Ramos (cell line): ENCODE results near the gene MAP7D3.

Source experiments
- in situ Hi-C: fragments of 300-500 bp; cut with MboI; formaldehyde crosslinking; loops from one replicate; pipeline ENCODE4 v1.14.3; 2022; ENCODE audit warnings: low sequenced_read_pairs; ENCODE audit not compliant: unreplicated experiment

Gene MAP7D3

GRCh38 chrX:136209016-136209738 is 42.0 kb downstream of the MAP7D3 start:
- in situ Hi-C loops, result no loop called here

- in situ Hi-C loops, result no loop called here
Observed at GRCh38 chrX:136207546-136207945, 43.7 kb downstream of the MAP7D3 start.

- in situ Hi-C loops, result no loop called here
Observed at GRCh38 chrX:136206916-136207315, 44.3 kb downstream of the MAP7D3 start.

- in situ Hi-C loops, result no loop called here
Observed at GRCh38 chrX:136205882-136206380, 45.3 kb downstream of the MAP7D3 start.

- in situ Hi-C loops, result no loop called here
Observed at GRCh38 chrX:136204571-136204970, 46.6 kb downstream of the MAP7D3 start.

GRCh38 chrX:136203951-136204350 is 47.2 kb downstream of the MAP7D3 start:
- in situ Hi-C loops, result no loop called here

- in situ Hi-C loops, result no loop called here
Observed at GRCh38 chrX:136203438-136203837, 47.8 kb downstream of the MAP7D3 start.

GRCh38 chrX:136202889-136203288 is 48.3 kb downstream of the MAP7D3 start:
- in situ Hi-C loops, result no loop called here

- in situ Hi-C loops, result no loop called here
Observed at GRCh38 chrX:136201601-136202000, 49.6 kb downstream of the MAP7D3 start.

GRCh38 chrX:136200466-136200865 is 50.7 kb downstream of the MAP7D3 start:
- in situ Hi-C loops, result no loop called here

GRCh38 chrX:136199365-136199764 is 51.8 kb downstream of the MAP7D3 start:
- in situ Hi-C loops, result no loop called here

GRCh38 chrX:136198678-136199243 is 52.4 kb downstream of the MAP7D3 start:
- in situ Hi-C loops, result no loop called here

- in situ Hi-C loops, result no loop called here
Observed at GRCh38 chrX:136198010-136198409, 53.2 kb downstream of the MAP7D3 start.

GRCh38 chrX:136196691-136197155 is 54.5 kb downstream of the MAP7D3 start:
- in situ Hi-C loops, result no loop called here

GRCh38 chrX:136195247-136195646 is 56.0 kb downstream of the MAP7D3 start:
- in situ Hi-C loops, result no loop called here

GRCh38 chrX:136194536-136194935 is 56.7 kb downstream of the MAP7D3 start:
- in situ Hi-C loops, result no loop called here

- in situ Hi-C loops, result no loop called here
Observed at GRCh38 chrX:136193771-136194170, 57.4 kb downstream of the MAP7D3 start.

- in situ Hi-C loops, result no loop called here
Observed at GRCh38 chrX:136192839-136193414, 58.3 kb downstream of the MAP7D3 start.

GRCh38 chrX:136192135-136192534 is 59.1 kb downstream of the MAP7D3 start:
- in situ Hi-C loops, result no loop called here

GRCh38 chrX:136191171-136191570 is 60.0 kb downstream of the MAP7D3 start:
- in situ Hi-C loops, result no loop called here

- in situ Hi-C loops, result no loop called here
Observed at GRCh38 chrX:136190038-136190713, 61.0 kb downstream of the MAP7D3 start.
